ENCODE results near the gene RPS15.

The RPS15 gene

GRCh38 chr19:1412995-1413800 is 25.0 kb upstream of the RPS15 start (continued):
- TF ChIP-seq CREB5 (CRISPR knock-in tag; IDR thresholded peaks at IDR 0.05; ENCODE audit: low read depth) (no peak), ZNF565 (CRISPR knock-in tag; conservative IDR thresholded peaks at IDR 0.05; ENCODE audit: low read depth) (no peak), ZFP30 (CRISPR knock-in tag; IDR thresholded peaks at IDR 0.05) (no peak), ZNF8 (CRISPR knock-in tag; IDR thresholded peaks at IDR 0.05) (no peak), ESRRG (CRISPR knock-in tag; IDR thresholded peaks at IDR 0.05) (no peak), ZFP3 (CRISPR knock-in tag; IDR thresholded peaks at IDR 0.05) (no peak), TOX (CRISPR knock-in tag; IDR thresholded peaks at IDR 0.05; ENCODE audit: borderline replicate concordance) (no peak), ZNF70 (CRISPR knock-in tag; IDR thresholded peaks at IDR 0.05) (no peak)

GRCh38 chr19:1416014-1416841 is 22.0 kb upstream of the RPS15 start:
- ATAC-seq, result no peak
- TF ChIP-seq ZFP30 (CRISPR knock-in tag; IDR thresholded peaks at IDR 0.05) (no peak), TOX (CRISPR knock-in tag; IDR thresholded peaks at IDR 0.05; ENCODE audit: borderline replicate concordance) (no peak), ISL1 (CRISPR knock-in tag; IDR thresholded peaks at IDR 0.05) (no peak), CSRNP3 (CRISPR knock-in tag; IDR thresholded peaks at IDR 0.05) (no peak), SNAI2 (CRISPR knock-in tag; IDR thresholded peaks at IDR 0.05) (no peak), RARB (CRISPR knock-in tag; IDR thresholded peaks at IDR 0.05) (no peak), TSHZ2 (CRISPR knock-in tag; IDR thresholded peaks at IDR 0.05) (no peak), PATZ1 (CRISPR knock-in tag; IDR thresholded peaks at IDR 0.05; ENCODE audit: borderline replicate concordance) (no peak), OSR1 (CRISPR knock-in tag; IDR thresholded peaks at IDR 0.05) (no peak)

GRCh38 chr19:1417145-1417544 is 21.1 kb upstream of the RPS15 start:
- TF ChIP-seq CSRNP3 (CRISPR knock-in tag; IDR thresholded peaks at IDR 0.05) (no peak), ZFP30 (CRISPR knock-in tag; IDR thresholded peaks at IDR 0.05) (no peak), CSDC2 (CRISPR knock-in tag; IDR thresholded peaks at IDR 0.05) (no peak), BACH2 (CRISPR knock-in tag; IDR thresholded peaks at IDR 0.05; ENCODE audit: borderline replicate concordance) (no peak)
- ATAC-seq, result no peak
